Epithelial cell of prostate (primary cell): ENCODE results near the gene RASA4B.

Experiments used
- DNase-seq: peaks from one replicate; pipeline ENCODE4 v3.0.0-alpha.2; 2011; ENCODE audit warnings: low read depth, low spot score
- H3K27ac ChIP-seq: fragments of 450-650 bp; 2 replicates; pipeline ENCODE4 v1.5.1; 2017; ENCODE audit warnings: mild to moderate bottlenecking

RASA4B gene

DNA sequence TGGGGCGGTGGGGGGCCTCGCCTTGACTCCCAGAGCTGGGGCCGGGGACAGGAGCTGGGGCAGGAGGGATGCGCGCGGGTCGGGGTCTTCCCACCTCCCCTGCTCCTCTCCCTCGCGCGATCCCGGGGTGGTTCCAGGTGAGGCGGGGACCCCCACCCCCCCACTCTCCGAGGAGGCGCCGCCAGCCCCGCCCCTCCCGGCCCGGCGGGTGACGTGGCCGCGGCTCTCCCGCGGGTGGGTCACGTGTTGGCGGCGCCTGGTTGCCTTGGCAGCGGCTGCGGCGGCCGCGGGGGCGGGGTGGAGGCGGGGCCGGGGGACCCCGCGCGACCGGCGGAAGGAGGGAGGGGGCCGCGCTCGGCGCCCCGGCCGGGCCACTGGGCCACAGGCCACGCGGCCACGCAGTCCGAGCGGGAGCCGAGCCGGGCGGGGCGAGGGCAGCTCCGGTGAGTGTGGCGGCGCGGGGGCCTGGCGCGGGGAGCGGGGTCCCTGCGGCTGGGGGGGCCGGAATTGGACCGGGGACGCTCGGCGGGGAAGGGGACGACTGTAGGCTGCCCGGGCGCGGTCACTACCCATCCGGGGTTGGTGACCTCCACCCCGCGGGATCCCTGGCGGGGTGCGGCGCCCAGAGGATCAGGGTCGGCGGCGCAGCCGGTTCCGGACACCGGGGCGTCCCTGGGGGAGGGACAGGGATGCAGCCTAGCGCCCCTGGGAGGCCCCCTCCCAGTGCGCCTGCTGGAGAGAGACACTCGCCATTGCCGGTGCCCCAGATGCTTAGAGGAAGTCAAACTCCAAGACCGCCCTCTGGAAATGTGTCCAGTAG lies 84.1 kb downstream of the RASA4B start, which contains the start of gene ORAI2:
ORAI2 (plus strand) TSS at position 357 of the 820 bp plus-strand sequence. CDS start 5,382 bp downstream, outside the sequence.
- H3K27ac ChIP-seq, result peak within 1 kb of the TSS; percentile 76

More for the DNA sequence above, 84.1 kb downstream of the RASA4B start, which contains the start of gene ORAI2:
- DNase-seq, result no peak
